ENCODE data around the gene MLXIPL. TPM values are rescaled to one million over a fixed set of nuclear protein-coding genes. Genes with fewer than 3 reads are reported as not detected.
"Not testable (repeated sequence)": the region's sequence is repeated elsewhere in the genome, so short reads cannot be mapped to it uniquely, and the experiment has no call there.

Gene MLXIPL
- total and polyA plus RNA-seq, 7 donors: 11.1 to 65.2 (median 22.9) TPM

DNA sequence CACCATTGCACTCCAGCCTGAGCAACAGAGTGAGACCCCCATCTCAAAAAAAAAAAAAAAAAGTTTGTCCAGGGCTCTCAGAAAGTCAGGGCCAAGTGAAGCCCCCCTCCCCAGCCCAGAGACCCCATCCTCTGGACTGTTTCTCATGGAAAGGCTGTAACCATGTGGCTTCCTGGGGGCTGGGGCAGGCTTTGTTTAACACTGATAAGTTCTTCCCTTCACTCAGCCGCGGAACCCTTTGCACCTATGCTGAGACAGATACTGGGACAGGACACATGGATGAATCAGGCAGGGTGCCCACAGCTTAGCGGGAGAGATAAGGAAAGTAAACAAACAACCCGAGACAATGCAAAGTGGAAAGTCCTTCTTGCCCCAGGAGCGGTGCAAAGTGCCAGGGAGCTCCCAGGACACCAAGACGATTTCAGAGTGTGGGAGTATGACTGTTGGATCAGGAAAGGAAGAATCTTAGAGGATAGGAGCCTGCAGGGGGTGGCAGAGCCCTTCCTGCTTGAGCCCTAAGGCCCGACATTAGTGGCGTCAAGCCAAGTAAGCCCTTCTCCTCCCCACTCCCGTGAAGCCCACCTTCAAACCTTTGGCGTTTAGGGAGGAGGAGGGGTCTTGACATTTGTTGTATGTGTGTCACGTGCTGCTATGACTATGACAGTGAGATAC lies 11.6 kb downstream of the MLXIPL start:
- peak; percentile 57 to 70 (median 68) for ATAC-seq
- Histone ChIP-seq H3K4me3 (no peak overlapping the region), H3K4me1 (peaks cover 23% of the 10 kb centered on the region), H3K9me3 (no peaks in the 10 kb centered on the region), H3K27ac (peak overlapping the region; percentile 53), H3K36me3 (ENCODE audit: insufficient read depth in 1 of 2, low read depth in 1 of 2) (peaks cover 0 to 12% of the 10 kb centered on the region in 2 donors), H3K27me3 (ENCODE audit: insufficient read depth in 3 of 3, low read length in 2 of 3) (no peaks in the 10 kb centered on the region)
- 22 to 23% (median 23%) methylated on average over 11 of the region's 11 CpGs for WGBS, 3 donors
- intact Hi-C loops (cut with DNase I): no loop called here
- DNase-seq: peak in 1 of 2 donors; percentile 67
- TF ChIP-seq, protein P1, sequence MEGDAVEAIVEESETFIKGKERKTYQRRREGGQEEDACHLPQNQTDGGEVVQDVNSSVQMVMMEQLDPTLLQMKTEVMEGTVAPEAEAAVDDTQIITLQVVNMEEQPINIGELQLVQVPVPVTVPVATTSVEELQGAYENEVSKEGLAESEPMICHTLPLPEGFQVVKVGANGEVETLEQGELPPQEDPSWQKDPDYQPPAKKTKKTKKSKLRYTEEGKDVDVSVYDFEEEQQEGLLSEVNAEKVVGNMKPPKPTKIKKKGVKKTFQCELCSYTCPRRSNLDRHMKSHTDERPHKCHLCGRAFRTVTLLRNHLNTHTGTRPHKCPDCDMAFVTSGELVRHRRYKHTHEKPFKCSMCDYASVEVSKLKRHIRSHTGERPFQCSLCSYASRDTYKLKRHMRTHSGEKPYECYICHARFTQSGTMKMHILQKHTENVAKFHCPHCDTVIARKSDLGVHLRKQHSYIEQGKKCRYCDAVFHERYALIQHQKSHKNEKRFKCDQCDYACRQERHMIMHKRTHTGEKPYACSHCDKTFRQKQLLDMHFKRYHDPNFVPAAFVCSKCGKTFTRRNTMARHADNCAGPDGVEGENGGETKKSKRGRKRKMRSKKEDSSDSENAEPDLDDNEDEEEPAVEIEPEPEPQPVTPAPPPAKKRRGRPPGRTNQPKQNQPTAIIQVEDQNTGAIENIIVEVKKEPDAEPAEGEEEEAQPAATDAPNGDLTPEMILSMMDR (IDR thresholded peaks at IDR 0.05): peak; percentile 18

GRCh38 chr7:73611017-73611555 lies 13.2 kb downstream of the MLXIPL start:
- no peaks in the 10 kb centered on the region for H3K27me3 ChIP-seq (ENCODE audit: insufficient read depth in 3 of 3, low read length in 2 of 3)

DNA sequence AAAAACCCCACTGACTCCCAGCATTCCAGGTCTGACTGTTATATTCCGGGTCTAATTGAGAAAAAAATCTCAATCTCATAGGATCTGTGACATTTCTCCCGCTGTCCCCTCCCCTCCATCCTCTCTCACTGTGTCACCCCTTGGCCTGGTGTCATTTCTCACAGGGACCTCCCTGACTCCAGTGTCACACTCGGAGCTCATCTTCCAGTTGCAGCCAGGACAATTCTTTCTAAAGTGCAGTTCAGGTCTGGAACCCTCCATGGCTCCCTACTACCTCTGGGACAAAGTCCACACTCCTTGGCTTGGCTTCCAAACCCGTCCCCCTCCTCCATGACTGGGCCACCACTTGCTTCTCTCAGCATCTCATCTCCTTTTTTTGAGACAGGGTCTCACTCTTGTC lies 14.2 kb downstream of the MLXIPL start:
- intact Hi-C loops (cut with DNase I): no loop called here
- Histone ChIP-seq H3K27me3 (ENCODE audit: insufficient read depth in 3 of 3, low read length in 2 of 3) (no peaks in the 10 kb centered on the region), H3K4me3 (no peak overlapping the region), H3K9me3 (no peaks in the 10 kb centered on the region), H3K36me3 (ENCODE audit: insufficient read depth in 1 of 2, low read depth in 1 of 2) (peaks cover 0 to 4% of the 10 kb centered on the region in 2 donors), H3K4me1 (peaks cover 23% of the 10 kb centered on the region), H3K27ac (no peak overlapping the region)
- WGBS, 3 donors: 78 to 83% (median 78%) methylated on average over 4 of the region's 4 CpGs
- ATAC-seq: no peak
- TF ChIP-seq, protein P1 (IDR thresholded peaks at IDR 0.05): no peak
- peak in 1 of 2 donors; percentile 17 for DNase-seq

More at GRCh38 chr7:73611017-73611555, 13.2 kb downstream of the MLXIPL start:
- Histone ChIP-seq H3K4me3 (no peak overlapping the region), H3K36me3 (ENCODE audit: insufficient read depth in 1 of 2, low read depth in 1 of 2) (peaks cover 0 to 12% of the 10 kb centered on the region in 2 donors), H3K4me1 (peaks cover 23% of the 10 kb centered on the region), H3K9me3 (no peaks in the 10 kb centered on the region), H3K27ac (peak overlapping the region; percentile 13)
- 20 to 54% (median 41%) methylated on average over 11 of the region's 11 CpGs for WGBS, 3 donors
- DNase-seq (peak in 1 of 2 donors; percentile 73), ATAC-seq (peak; percentile 75 to 89 (median 80))
- TF ChIP-seq, protein P1 (IDR thresholded peaks at IDR 0.05): no peak
- intact Hi-C loops (cut with DNase I): no loop called here

DNA sequence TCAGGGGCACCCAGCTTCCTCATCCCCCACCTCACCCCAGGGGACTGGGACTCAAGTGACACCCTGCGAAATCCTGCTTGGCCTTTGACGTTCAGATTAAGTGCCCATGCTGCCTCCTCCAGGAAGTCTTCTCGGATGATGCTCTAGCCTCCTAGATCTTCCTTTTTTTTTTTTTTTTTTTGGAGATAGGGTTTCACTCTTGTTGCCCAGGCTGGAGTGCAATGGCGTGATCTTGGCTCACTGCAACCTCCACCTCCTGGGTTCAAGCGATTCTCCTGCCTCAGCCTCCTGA lies 16.7 kb downstream of the MLXIPL start:
- H3K27me3 ChIP-seq (ENCODE audit: insufficient read depth in 3 of 3, low read length in 2 of 3); DNase-seq; H3K4me3 ChIP-seq; H3K27ac ChIP-seq; H3K36me3 ChIP-seq (ENCODE audit: insufficient read depth in 1 of 2, low read depth in 1 of 2); H3K4me1 ChIP-seq; H3K9me3 ChIP-seq; ATAC-seq: not testable (repeated sequence)
- 46 to 71% (median 48%) methylated on average over 4 to 5 of the region's 5 CpGs for WGBS, 3 donors
- intact Hi-C loops (cut with DNase I): loop anchor here (1.0 to 5.0 kb wide), 5 partner anchors 59 to 245 kb away; partner anchors contain the start of gene VPS37D (in 2 of the 2)

- TF ChIP-seq, protein P1 (IDR thresholded peaks at IDR 0.05): peak; percentile 95
- H3K4me3 ChIP-seq: no peak overlapping the region
- peak; percentile 32 to 68 (median 47) for ATAC-seq
- H3K4me1 ChIP-seq: peaks cover 10% of the 10 kb centered on the region
- 21 to 33% (median 26%) methylated on average over 26 to 36 of the region's 36 CpGs for WGBS, 3 donors
- intact Hi-C loops (cut with DNase I): loop anchor here (1.0 to 5.0 kb wide), 5 partner anchors 60 to 245 kb away; partner anchors contain the start of gene VPS37D (in 2 of the 2)
- peak; percentile 59 to 84 for DNase-seq
- no peaks in the 10 kb centered on the region for H3K36me3 ChIP-seq (ENCODE audit: insufficient read depth in 1 of 2, low read depth in 1 of 2)
- H3K27ac ChIP-seq: no peak overlapping the region
- no peaks in the 10 kb centered on the region for H3K9me3 ChIP-seq
- no peaks in the 10 kb centered on the region for H3K27me3 ChIP-seq (ENCODE audit: insufficient read depth in 3 of 3, low read length in 2 of 3)
Observed at GRCh38 chr7:73606801-73607691, 17.3 kb downstream of the MLXIPL start.
